Liver (tissue), 3 donors: ENCODE results near the gene VAPA.

Experiments used
- CTCF ChIP-seq: fragments of 150-350 bp; IDR thresholded peaks from 2 replicates; pipeline ENCODE4 v1.5.1; 2017; ENCODE audit warnings: improper control_type of control experiment, low read depth, low read length; ENCODE audit not compliant: missing input control
- JUND ChIP-seq, 2 donors: IDR thresholded peaks; 2 replicates each; pipeline ENCODE4 v1.6.1; 2016; ENCODE audit warnings: antibody characterized with exemption in 2 of 2
- donor health status: healthy.
- donor health status: healthy.

GRCh38 chr18:9971313-9971920 is 57.6 kb downstream of the VAPA start:
- TF ChIP-seq JUND (IDR thresholded peaks at IDR 0.05) (no peak), CTCF (peak; percentile 81)
